DMS114 treated with DMSO at 0.1 percent for 48 hours (cell line): Measurements from ENCODE around the gene MCCC1.
"Not testable (repeated sequence)": the region's sequence is repeated elsewhere in the genome, so short reads cannot be mapped to it uniquely, and the experiment has no call there.

Experiments
- DNase-seq: peaks from one replicate; lab custom pipeline; 2025; ENCODE audit not compliant: unreplicated experiment; lab: John Stamatoyannopoulos, UW

The MCCC1 gene

DNA sequence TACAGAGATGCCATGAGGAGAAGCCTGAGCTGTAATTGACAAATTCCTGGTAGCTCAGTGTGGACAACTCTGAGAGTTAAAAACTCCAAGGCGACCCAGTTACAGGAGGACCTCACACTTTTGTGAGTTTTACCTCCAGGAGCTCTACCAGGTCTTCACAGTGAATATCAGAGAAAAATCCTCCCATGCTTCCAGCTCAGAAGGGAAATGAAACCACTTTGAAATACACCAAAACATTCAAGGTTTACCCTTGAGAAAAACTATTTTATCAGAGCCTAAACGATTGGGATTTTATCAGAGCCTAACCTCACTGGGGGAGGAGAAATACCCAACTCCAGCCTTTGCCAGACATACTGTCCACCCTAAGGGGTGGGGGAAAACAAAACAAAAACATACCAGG, 52.4 kb downstream of the MCCC1 start:
- no peak for DNase-seq

- no peak for DNase-seq
These were observed 54.6 kb downstream of the MCCC1 start for GRCh38 chr3:183044547-183045229.

DNA sequence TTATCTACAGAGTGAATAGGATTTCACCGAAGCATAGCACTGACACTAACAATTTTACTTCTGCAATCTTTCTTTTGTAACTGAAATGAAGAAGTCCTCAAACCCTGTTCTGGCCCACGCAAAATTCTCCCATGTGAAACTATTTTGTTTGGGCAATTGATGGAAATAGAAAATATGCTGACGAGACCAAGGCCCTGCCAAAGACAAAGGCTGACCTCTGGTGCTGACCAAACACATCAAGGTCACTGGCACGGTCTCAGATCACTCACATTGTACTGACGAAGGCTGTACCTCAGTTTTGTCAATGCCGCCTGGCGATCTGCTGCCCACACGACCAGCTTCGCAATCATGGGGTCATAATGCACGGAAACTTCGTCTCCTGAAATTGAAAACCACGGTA, 60.5 kb downstream of the MCCC1 start:
- DNase-seq, result no peak

- DNase-seq, result no peak
These were observed 61.1 kb downstream of the MCCC1 start for GRCh38 chr3:183038221-183038620.

DNA sequence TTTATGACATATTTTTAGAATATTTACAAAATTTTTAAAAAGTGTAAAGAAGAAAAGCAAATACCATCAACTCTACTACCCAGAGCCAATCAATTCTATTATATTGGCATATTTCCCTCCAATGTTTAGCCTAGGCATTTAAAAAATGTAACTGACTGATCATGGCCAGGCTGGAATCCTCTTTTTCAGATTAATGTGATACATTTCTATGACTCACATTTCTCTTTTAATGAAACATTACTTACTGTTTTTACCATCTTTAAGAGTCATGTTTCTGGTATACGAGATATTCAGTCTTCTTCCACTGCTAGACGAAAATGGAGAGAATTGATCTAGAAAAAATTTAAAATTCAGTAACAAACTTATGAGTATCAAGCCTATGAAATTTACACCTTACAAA, 65.5 kb downstream of the MCCC1 start:
- no peak for DNase-seq

GRCh38 chr3:183032880-183033555, 66.3 kb downstream of the MCCC1 start:
- no peak for DNase-seq

- DNase-seq, result no peak
These were observed 67.5 kb downstream of the MCCC1 start for GRCh38 chr3:183031826-183032225.

- no peak for DNase-seq
These were observed 70.9 kb downstream of the MCCC1 start for GRCh38 chr3:183028416-183028815.

GRCh38 chr3:183027276-183027675, 72.0 kb downstream of the MCCC1 start:
- DNase-seq, result no peak

- DNase-seq, result no peak
These were observed 76.3 kb downstream of the MCCC1 start for GRCh38 chr3:183022936-183023516.

DNA sequence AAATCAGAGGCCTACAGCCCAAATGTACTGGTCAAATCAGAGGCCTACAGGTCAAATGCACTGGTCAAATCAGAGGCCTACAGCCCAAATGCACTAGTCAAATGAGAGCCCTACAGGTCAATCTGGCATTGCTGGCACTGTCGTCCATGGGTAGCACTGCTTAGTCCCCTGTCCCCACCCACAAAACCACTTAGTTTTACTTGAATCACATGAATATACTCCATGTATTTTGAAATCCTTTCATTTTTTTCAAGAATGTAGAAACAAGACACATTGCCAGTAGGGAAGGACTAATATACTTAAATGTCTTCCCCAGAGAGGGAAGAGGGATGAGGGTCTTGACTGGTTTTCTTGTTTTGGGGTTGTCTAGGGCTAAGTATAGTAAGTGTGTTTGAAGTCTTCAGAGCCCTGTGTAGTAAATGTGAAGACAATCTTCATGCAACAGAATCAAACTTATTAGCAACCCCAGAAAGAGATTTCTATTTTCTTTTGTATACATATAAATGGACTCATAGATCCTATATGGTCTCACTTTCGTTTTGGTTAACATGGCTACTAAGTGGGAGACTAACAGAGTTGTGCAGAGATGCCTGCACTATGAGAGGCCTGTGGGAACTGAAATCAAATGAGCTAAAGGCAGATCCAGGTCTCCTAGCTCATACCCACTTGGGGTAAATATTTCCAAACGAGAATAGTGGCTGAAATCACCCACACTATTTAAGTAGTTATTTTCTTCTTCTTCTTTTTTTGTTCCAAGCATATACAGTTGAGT, 80.7 kb downstream of the MCCC1 start:
- no peak for DNase-seq

GRCh38 chr3:183015185-183015584, 84.1 kb downstream of the MCCC1 start:
- DNase-seq, result no peak

DNA sequence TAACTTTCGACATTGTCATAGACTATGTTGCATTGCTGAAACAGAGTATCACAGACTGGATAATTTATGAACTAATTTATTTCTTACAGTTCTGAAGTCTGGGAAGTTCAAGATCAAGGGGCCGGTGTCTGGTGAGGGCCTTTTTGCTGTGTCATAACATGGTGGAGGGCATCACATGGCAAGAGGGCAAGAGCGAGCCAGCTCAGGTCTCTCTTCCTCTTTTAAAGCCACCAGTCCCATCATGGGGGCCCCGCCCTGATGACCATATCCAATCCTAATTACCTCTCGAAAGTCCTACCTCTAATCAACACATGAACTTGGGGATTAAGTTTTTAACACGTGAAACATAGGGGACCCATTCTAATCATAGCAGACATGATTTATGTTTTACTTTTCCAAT, 85.4 kb downstream of the MCCC1 start:
- no peak for DNase-seq

- DNase-seq, result no peak
These were observed 86.2 kb downstream of the MCCC1 start for GRCh38 chr3:183013074-183013473.

DNA sequence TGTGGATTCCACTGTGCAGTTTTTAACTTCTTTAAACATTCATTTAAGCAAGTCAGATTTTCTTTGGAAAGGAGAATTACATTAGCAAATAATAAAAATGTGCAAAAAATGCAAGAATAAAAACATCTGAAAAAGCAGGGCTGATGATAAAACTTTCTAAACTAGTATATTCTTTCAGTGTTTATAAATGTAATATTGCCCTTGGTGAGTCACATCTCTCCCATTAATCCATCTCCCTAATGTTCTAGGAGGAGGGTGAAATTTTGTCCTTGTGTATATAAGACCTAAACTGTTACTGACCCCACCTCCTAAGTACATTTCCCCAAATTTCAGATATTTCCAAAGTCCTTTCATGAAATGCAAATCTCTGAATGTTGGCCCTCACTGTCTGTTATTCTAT, 90.5 kb downstream of the MCCC1 start:
- no peak for DNase-seq

DNA sequence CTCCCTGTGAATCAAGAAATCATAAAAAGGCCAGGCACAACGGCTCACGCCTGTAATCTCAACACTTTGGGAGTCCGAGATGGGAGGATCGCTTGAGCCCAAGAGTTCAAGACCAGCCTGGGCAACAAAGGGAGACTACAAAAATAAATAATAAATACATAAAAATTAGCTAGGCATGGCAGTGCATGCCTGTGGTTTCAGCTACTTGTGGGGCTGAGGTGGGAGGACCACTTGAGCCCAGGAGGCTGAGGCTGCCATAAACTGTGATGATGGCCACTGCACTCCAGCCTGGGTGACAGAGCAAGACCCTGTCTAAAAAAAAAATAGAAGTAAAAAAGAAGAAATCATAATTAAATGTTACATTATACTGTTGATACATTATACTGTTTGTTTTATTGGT, 91.0 kb downstream of the MCCC1 start:
- DNase-seq, result no peak

DNA sequence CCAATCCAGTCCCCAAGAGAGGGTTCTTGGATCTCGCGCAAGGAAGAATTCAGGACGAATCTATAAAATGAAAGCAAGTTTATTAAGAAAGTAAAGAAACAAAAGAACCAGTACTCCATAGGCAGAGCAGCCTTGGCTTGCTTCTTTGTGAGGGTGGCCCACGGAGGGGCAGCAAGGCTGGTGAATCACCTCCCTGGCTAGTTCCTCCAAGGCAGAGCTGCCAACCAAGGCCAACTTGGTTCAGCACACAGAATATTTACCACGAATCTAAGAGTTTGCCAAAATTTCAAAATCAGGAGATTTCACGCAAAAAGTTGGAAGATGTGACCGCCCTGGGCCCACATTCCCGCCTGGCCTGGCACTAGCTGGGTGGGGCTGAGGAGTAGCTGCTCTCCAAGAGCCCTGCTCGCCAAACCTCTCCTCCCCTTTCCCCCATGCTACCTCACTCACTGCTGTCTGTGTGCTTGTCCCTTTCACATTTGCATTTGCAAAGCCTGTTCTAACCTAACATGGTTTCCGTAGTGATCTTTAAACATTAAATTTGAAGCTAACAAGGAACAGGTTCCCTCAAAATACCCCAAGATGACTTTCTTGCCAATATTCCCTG, 92.8 kb downstream of the MCCC1 start:
- DNase-seq, result no peak

DNA sequence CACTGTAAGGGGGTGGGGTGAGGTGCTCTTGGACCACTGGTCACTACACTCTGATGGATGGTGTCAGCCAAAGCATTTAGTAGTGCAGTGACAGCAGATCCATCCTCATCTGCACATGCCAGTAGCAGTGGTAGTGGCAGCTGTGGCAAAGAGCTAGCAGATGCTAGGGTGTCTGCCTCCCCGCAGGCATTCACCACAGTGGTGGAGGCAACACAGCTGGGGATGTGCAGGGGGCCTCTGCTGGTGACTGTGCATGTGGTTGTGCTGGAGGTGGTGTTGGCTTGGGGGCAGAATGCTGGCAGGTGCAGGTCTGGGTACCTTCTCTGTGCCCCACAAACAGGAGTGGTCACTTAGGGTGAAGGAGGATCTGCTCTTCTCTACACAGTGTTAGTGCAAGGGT, 99.5 kb downstream of the MCCC1 start:
- no peak for DNase-seq

DNA sequence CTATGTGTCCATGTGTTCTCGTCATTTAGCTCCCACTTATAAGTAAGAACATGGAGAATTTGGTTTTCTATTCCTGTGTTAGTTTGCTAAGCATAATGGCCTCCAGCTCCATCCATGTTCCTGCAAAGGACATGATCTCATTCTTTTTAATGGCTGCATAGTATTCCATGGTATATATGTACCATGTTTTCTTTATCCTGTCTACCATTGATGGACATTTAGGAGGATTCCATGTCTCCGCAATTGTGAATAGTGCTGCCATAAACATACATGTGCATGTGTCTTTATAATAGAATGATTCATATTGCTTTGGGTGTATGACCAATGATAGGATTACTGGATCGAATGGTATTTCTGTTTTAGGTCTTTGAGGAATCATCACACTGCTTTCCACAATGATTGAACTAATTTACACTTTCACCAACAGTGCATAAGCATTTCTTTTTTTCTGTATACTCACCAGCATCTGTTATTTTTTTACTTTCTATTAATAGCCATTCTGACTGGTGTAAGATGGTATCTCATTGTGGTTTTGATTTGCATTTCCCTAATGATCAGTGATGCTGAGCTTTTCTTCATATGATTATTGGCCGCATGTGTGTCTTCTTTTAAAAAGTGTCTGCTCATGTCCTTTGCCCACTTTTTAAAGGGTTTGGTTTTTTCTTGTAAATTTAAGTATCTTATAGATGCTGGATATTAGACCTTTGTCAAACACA, 105.7 kb downstream of the MCCC1 start:
- not testable (repeated sequence) for DNase-seq

DNA sequence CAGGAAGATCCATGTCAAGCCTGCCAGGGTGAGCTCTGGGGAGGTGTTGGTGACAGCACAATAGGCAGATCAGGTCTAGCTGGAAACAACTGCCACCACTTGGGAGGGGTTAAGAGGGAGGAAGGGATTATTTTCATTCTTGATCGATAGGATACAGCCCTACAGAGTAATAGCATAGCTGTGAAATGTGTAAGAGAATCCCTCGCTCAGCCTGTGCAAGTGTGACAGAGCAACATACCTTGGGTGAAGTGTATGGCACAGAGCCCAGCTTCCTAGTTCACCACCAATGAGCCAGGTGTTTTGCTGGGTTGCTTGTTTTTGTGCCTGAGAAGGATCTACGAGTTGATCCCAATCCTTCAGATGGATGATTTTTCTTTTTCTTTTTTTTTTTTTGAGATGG, 109.7 kb downstream of the MCCC1 start:
- DNase-seq, result no peak

- DNase-seq, result no peak
These were observed 113.3 kb downstream of the MCCC1 start for GRCh38 chr3:182986021-182986420.
